Kidney (tissue), 14 donors: ENCODE results near the gene SCFD2. TPM values are rescaled to one million over a fixed set of nuclear protein-coding genes. Genes with fewer than 3 reads are reported as not detected.

ENCODE experiments used
- DNase-seq, 5 donors: peaks; one replicate each; pipeline ENCODE4 v3.0.0-alpha.2; 2013 to 2020
- FAIRE-seq: peaks from 2 replicates; lab custom pipeline; 2012; peaks lifted over from hg19 to GRCh38; lab: Jason Lieb, UNC
- H3K27ac ChIP-seq, 2 donors: one replicate each; pipeline ENCODE4 v1.7.0; 2013; ENCODE audit warnings: low read depth in 2 of 2, low read length in 2 of 2, inconsistent platforms in 1 of 2
- H3K27me3 ChIP-seq: one replicate; pipeline ENCODE4 v1.7.1; 2013; ENCODE audit warnings: low read length, inconsistent platforms; ENCODE audit not compliant: control insufficient read depth, insufficient read depth
- H3K36me3 ChIP-seq, 3 donors: one replicate each; pipeline versions ENCODE4 v1.7.0 to v1.7.1; 2013; ENCODE audit warnings: low read length in 3 of 3, control low read depth in 1 of 3, inconsistent platforms in 1 of 3; ENCODE audit not compliant: insufficient read depth in 3 of 3, control insufficient read depth in 2 of 3
- H3K4me1 ChIP-seq, 3 donors: one replicate each; pipeline versions ENCODE4 v1.7.0 to v1.7.1; 2013; ENCODE audit warnings: low read length in 3 of 3, inconsistent platforms in 1 of 3, low read depth in 1 of 3; ENCODE audit not compliant: control insufficient read depth in 2 of 3, insufficient read depth in 2 of 3
- H3K4me3 ChIP-seq, 3 donors: one replicate each; pipeline versions ENCODE4 v1.7.0 to v1.8.1; 2013; ENCODE audit warnings: low read length in 3 of 3, control low read depth in 1 of 3, inconsistent platforms in 1 of 3
- H3K9ac ChIP-seq, 3 donors: one replicate each; pipeline versions ENCODE4 v1.7.0 to v1.7.1; 2013; ENCODE audit warnings: low read length in 3 of 3, control low read depth in 1 of 3, inconsistent platforms in 1 of 3
- H3K9me3 ChIP-seq, 3 donors: one replicate each; pipeline versions ENCODE4 v1.7.0 to v1.7.1; 2013; ENCODE audit warnings: low read length in 3 of 3, control low read depth in 1 of 3, inconsistent platforms in 1 of 3; ENCODE audit not compliant: control insufficient read depth in 2 of 3, insufficient read depth in 1 of 3
- CTCF ChIP-seq: IDR thresholded peaks from 3 replicates; pipeline ENCODE4 v1.5.1; 2012; ENCODE audit warnings: mild to moderate bottlenecking, moderate library complexity, borderline replicate concordance; ENCODE audit not compliant: insufficient read depth; ENCODE audit errors: extremely low read depth
- intact Hi-C: fragments of 100-400 bp; cut with DNase I; formaldehyde crosslinking; loops from one replicate; pipeline ENCODE4 v1.11.1; 2022
- polyA plus RNA-seq: library from polyadenylated mRNA; stranded (reverse); fragments of 350-450 nt; fragmentation: Illumina TruSeq; extraction: RNeasy Lipid Tissue Mini Kit (QIAGEN cat#74804); gene quantifications from one replicate; pipeline ENCODE4 v1.2.3, GENCODE V29; 2014; ENCODE audit warnings: low read depth, low replicate concordance; ENCODE audit not compliant: insufficient read depth
- total RNA-seq: library from RNA; stranded (reverse); fragmentation: NEBNext Ultra II Directional; extraction: Animal tissue kit (Norgen Biotek cat#: 25700); gene quantifications from one replicate; pipeline ENCODE4 v1.2.1, GENCODE V29; 2021
- donor health status: control.
- donor health status: control.
- donor health status: control.
- donor health status: control.
- donor health status: control.
- donor health status: DM: yes; HTN: yes; CAD: no.
- donor health status: Normal renal cell carcinoma (clear cell type).

Gene SCFD2
- total and polyA plus RNA-seq, 2 donors from 2014 or later: 6.1 to 20.8 TPM

GRCh38 chr4:53113431-53114225 lies 252.2 kb downstream of the SCFD2 start:
- Histone ChIP-seq H3K4me3 (no peak overlapping the region), H3K9me3 (peaks cover 0 to 4% (median 0%) of the 10 kb centered on the region in 3 donors), H3K4me1 (no peaks in the 10 kb centered on the region), H3K27me3 (no peaks in the 10 kb centered on the region), H3K27ac (no peak overlapping the region), H3K36me3 (no peaks in the 10 kb centered on the region), H3K9ac (no peak overlapping the region)
- DNase-seq (no peak), FAIRE-seq (no peak)
- TF ChIP-seq CTCF: no peak
- intact Hi-C loops: no loop called here

- Histone ChIP-seq H3K4me1 (no peaks in the 10 kb centered on the region), H3K9ac (no peak overlapping the region), H3K9me3 (peaks cover 0 to 4% (median 0%) of the 10 kb centered on the region in 3 donors), H3K27me3 (no peaks in the 10 kb centered on the region), H3K27ac (no peak overlapping the region), H3K4me3 (no peak overlapping the region), H3K36me3 (no peaks in the 10 kb centered on the region)
- TF ChIP-seq CTCF: no peak
- DNase-seq (no peak), FAIRE-seq (no peak)
- intact Hi-C loops: no loop called here
Observed at GRCh38 chr4:53105313-53105712, 260.5 kb downstream of the SCFD2 start.

GRCh38 chr4:53103481-53103880 lies 262.4 kb downstream of the SCFD2 start:
- no peak for FAIRE-seq
- Histone ChIP-seq H3K36me3 (no peaks in the 10 kb centered on the region), H3K9ac (no peak overlapping the region), H3K4me1 (no peaks in the 10 kb centered on the region), H3K27me3 (no peaks in the 10 kb centered on the region), H3K27ac (no peak overlapping the region), H3K9me3 (no peaks in the 10 kb centered on the region), H3K4me3 (no peak overlapping the region)
- intact Hi-C loops: no loop called here
- TF ChIP-seq CTCF: no peak
- DNase-seq: no peak
